ENCODE results near the gene ZNF33B.
"Not testable (repeated sequence)": the region's sequence is repeated elsewhere in the genome, so short reads cannot be mapped to it uniquely, and the experiment has no call there.

ZNF33B gene

DNA sequence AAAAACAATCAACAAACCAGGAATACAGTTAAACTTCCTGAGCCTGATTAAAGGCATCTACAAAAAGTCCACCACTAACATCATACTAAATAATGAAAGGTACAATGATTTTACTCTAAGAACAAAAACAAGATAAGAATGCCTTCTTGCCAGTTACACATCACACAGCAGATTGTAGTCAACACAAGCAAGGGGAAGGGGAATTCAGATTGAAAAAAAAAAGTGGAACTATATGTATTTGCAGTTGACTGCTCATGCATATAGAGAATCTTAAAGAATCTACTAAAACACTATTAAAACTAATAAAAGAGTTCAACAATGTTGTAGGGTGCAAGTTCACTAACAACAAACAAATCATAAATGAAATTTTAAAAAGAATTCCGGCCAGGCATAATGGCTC is 28.5 kb downstream of the ZNF33B start:
- no peak for DNase-seq

DNA sequence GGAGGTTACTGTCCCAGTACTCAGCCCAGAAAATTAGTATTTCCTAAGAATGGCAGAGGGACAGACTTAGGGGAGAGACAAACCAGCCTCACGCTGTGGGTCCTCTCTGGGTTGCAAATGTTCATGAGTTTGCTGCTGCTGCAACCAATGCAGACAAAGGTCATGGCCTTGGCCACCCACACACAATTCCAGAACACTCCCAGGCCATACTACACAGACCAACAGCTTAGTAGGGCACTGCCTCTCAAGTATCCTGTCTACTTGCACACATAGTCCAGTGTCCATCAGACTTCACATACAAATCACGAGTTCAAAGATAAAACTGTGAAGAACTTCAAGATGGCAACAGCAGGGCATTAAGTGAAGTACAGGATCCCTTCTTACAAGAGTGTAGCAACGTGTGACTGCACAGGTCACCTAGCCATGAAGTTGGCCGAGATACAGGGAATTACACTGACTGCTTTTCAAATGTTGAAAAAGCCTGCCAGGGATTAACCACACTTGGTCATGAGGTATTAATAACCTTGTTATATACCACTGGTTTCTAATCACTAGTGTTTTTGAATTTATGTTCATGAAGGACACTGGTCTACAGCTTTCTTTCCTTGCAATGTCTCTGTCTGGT is 40.0 kb downstream of the ZNF33B start:
- DNase-seq: no peak

DNA sequence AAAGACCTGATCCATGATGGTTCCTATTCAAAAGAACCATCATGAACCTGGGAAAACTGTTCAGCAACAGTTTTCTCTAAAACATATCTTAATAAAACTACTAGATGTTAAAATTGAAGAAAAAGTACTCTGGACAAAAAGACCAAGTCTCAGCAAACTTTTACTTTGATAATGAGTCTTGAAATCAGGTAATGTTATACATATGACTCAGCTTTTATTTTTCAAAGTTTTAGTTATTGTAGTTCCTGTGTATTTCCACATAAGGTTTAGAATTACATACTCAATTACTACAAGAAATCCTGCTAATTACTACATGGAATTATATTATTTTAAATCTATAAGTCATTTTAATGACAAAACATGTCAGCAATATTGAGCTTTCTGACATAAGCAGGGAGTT is 42.2 kb downstream of the ZNF33B start:
- DNase-seq: no peak

DNA sequence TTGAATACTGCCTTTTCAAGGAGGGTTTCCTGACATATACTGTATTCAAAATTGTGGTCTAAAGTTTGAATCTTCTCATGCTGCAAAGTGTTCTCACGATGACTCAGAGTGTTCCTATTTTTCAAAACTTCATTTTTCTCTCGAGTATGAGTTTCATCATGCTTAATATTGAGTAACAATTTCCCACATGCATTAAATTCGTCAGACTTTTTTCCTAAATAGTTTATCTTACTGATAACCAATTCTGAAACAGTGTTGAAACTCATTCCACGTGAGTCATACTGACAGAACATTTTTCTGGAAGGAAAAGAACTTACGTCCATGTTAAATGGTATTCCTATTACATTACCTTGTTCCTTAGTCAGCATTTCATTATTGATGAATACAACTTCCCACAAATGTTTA is 44.1 kb downstream of the ZNF33B start:
- DNase-seq: no peak

DNA sequence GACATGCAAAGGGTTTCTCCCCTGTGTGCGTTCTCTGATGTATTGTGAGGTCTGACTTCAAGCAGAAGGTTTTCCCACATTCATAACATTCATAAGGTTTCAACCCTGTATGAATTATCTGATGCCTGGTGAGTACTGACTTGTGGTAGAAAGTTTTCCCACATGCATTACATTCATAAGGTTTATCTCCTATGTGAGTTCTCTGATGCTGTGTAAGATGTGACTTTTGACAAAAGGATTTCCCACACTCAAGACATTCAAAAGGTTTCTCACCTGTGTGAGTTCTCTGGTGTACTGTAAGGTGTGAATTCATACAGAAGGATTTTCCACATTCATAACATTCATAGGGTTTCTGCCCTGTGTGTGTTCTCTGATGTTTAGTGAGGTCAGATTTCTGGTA is 45.1 kb downstream of the ZNF33B start:
- DNase-seq: no peak

DNA sequence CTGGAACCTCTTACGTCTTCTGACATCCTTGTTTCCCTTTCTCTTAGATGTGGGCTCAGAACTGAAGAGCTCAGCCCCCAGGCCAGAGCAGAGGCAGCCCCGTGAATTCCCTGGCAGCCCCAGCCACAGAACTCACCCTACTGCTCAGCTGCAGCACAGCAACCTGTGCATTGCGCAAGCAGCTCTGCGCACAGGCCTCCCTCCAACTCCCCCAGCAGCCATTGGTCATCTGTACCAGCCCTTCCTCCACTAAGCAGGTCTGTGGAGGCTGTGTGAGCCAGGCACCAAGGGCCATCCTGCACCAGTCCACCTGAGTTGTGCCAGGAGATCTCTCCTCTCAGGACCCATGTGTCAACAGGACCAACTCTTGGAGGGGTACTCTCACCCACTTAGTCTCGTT is 54.5 kb downstream of the ZNF33B start:
- DNase-seq: no peak

DNA sequence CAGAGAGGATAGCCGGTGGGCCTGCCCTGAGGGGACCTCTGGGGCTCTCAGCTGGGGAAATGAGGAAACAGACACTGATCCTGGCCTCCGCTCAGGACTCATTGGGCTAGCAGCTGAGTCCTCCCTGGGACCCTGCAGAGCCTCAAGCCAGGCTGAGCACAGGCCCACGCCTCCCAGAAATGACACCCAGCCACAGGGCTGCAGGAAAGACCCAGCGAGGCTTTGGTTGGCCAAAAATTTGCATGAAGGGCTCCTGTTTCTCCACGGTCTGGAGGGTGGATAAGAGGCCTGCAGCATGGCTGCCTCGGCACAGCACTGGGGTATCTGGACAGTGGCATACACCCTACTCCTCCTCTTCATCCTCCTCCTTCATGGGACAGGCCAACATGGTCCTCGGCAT is 60.4 kb downstream of the ZNF33B start:
- DNase-seq: no peak

DNA sequence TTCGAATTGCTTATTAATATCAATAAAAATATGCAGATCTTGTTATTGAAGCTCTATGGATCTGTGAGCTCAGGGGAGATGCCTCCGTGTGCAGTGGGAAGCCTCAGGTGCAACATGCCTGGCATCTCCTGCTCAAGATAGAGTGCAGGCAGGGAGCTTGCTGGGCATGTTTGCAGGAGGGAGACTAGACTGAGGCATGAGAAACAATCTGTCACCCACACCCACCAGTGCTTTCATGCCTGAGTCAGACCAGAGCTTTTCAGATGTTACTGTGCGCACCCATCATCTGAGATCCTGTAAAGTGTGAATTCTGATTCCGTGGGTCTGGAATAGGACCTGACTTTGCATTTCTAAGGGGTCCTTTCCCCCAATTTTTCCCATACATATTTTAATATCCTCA is 62.0 kb downstream of the ZNF33B start:
- DNase-seq: no peak

DNA sequence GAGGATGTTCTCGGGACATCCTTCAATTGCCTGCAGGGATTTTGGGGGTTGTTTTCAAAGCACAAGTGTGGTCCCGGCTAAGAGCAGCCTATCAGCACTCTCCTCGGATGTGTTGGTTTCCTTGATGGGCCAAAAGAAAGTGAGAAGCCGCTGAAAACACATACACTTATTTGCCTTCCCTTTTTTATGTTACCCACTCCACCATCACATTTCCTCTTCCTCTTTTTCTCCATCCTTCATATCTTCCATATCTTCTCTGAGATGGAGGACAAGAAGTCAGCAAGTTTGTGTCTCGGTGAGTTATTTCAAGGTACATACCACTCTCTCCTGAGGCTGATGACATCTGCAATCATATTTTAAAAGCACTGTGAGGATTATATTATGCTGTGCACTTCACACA is 64.0 kb downstream of the ZNF33B start:
- no peak for DNase-seq

DNA sequence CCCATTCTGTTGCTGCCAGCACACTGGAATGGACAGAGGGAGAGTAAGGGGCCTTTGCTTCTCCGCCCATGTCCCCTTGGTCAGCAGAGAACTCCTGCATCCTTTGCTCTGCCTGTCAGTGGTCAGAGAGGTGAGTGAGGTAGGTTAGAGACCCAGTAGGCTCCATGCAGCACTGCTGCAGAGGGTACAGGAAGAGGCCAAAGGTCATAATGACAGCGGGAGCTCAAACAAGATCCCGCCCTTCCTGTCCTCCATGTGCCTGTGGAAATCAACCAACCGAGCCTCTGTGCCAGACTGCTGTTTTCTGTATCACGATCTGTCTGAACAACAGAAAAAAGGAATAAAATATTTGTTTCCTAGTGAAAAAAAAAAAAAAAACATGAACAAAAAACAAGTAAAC is 81.4 kb downstream of the ZNF33B start:
- no peak for DNase-seq

DNA sequence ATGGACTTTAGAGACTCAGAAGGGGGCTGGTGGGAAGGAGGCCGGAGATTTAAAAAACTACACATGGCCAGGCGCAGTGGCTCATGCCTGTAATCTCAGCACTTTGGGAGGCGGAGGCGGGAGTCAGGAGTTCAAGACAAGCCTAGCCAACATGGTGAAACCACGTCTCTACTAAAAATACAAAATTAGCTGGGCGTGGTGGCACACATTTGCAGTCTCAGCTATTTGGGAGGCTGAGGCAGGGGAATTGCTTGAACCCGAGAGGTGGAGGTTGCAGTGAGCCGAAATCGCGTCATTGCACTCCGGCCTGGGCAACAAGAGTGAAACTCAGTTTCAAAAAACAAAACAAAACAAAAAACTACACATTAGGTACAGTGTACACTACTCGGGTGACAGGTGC is 84.8 kb downstream of the ZNF33B start:
- not testable (repeated sequence) for DNase-seq

DNA sequence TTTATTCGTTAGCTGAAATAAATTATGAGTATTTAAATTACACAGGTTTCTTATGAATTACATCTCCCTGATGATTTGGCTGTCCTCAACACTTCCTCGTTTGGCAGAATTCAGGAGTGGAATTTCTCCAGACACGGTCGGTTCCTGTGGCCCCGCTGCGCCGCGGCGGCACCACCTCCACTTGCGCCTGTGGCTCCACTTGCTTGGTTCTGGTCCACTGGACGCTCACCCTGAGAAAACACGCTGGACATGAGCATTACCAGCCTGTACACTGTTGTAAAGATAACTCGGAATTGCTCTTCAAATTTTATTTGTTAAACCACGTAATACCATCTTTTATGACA is 85.3 kb downstream of the ZNF33B start:
- DNase-seq: no peak

DNA sequence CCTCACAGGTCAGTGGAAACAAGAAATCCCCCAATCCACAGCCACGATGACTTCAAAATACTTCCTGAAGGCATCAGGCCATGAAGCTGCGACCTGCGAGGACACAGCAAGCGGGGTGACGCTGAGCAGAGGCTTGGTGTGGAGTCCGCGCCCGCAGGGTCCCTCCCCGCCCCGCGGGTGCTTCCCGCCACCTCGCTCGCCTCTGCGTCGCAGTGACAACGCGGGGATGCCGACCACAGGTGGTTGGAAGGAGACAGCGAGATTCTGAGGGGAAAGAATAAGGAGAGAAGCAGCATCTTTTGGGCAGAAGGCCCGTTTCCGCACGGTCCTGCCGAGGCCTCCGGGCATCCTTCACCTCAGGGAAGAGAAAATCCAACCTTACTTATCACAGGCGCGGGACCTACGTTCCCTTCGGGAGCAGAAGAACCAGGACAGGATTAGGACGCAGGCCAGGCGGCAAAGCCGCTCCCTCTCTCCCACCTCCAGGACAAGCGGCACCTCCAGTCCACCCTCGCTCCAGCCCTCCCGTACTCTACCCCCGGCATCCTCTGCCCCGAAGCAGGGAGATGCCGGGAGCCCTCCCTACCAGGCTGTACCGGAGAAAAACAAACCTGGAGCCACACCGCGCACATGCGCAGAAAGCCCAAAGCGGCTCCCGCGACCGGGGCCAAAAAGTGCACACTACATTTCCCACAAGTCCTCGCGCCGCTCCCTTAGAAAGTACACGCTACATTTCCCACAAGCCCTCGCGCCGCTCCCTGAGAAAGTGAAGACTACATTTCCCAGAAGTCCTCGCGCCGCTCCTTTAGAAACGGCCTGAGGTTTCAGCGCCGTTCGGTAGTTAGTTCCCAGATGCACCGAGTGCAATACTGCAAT is 85.9 kb downstream of the ZNF33B start:
- peak; percentile 84 to 96 (median 91) for DNase-seq

DNA sequence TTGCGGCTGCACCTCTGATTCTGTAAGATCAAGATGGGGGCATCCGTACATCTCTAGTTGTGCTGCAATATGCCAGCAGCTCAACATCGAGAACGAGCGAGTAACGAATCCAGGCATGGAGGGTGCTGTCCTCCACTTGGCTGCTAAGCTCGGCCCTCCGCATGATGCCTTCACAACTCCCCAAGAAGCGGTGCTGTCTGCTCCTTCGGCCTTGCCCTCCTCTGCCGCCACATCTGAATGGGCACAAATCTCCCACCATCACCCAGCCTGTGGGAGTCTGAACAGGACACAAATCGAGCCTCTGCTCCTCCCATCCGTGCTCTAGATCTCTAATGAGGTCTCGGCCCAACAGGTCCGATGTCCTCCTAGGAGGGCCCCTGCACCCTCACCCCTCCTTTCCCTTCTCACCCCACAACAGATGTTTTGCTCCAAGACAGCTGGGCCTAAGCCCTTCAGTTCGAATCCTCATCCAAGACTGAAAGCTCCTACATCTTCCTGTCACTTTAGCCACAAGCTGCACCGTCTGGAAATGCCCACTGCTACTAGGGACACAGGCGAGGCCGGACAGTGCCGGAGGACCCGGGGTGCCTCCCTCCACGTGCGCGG is 86.7 kb downstream of the ZNF33B start:
- no peak for DNase-seq

DNA sequence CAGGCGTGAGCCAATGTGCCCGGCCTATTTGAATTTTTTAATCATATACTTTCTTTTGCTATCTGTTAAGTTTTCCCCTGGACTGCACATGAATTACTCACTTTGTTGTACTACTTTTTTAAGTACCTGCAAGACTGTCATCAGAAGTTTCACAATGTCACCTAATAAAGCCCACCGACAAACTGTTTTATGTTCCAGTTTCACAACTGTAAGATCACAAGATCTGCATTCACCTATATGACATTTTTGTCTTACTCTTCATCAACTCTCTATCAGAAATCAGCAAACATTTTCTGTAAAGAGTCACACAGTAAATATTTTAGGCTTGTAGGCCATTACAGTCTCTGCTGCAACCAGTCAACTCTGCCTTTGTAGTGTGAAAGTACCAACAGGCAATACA is 88.5 kb downstream of the ZNF33B start:
- no peak for DNase-seq

DNA sequence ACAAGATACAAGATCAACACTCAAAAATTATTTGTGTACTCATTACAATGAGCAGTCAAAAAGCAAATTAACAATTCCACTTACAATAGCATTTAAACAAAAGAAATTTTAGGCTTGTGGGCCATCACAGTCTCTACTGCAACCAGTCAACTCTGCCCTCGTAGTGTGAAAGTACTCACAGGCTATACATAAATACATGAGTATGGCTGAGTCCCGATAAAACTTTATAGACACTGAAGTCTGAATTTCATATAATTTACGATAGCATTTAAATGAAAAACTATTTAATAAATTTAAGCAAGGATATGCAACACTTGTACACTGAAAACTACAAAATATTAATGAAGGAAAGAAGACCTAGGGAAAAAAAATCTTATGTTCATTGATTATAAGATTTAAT is 90.1 kb downstream of the ZNF33B start:
- no peak for DNase-seq

DNA sequence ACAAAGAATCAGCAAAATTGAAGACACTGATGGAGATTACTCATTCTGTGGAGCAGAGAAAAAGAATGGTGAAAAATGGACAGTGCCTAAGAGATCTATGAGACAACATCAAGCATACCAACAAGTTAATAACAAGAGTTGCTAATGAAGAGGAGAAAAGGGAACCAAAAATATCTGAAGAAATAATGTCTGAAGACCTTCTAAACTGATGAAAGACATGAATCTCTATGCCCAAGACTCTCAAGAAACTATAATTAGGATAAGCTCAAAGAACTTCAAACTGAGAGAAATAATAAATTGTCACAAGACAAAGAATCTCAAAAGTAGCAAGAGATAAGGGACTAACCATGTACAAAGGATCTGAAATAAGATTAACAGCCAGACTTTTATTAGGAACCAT is 93.4 kb downstream of the ZNF33B start:
- no peak for DNase-seq

DNA sequence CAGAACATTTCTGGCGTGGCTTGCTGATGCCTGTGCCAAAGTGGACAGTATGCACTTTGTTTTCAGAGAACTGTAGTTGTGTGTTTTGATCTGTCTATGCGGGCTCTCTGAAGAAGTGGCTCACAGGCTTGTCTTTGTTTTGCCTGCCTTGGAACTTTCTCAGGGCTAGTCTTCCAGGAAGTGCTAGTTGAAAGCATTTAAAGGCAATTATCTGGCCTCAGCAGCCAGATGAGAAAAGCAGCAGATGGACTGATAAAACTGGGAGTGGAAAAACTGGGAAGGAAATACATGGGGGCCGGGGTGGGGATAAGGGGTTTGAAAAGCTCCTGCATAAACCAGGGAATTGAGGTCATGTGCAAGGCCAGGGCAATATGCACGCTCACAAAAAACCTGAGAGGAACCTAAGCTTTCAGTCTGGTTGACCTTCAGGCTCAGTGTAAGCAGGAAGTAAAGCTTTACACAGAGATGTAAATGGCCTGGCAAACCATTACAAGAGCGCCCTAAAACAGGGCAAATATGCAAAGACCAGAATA is 94.5 kb downstream of the ZNF33B start:
- DNase-seq: no peak
